K562 (cell line): ENCODE data around the gene TPCN1.

Source experiments
- CCNT2 ChIP-seq: IDR thresholded peaks from 2 replicates; pipeline ENCODE4 v1.6.1; 2011; ENCODE audit warnings: borderline replicate concordance, low read depth, mild to moderate bottlenecking, moderate library complexity, mixed read lengths, low read length; ENCODE audit not compliant: insufficient read length; ENCODE audit errors: extremely low read depth
- CTCF ChIP-seq, 3 experiments: IDR thresholded peaks in 2 of 3; conservative IDR thresholded peaks in 1 of 3; 2 replicates each; pipeline ENCODE4 v1.5.1; 2011 to 2012; ENCODE audit warnings: low read length in 3 of 3, mild to moderate bottlenecking in 3 of 3, control low read depth in 2 of 3, improper control_type of control experiment in 1 of 3, inconsistent platforms in 1 of 3, low read depth in 1 of 3, mixed read lengths in 1 of 3, moderate library complexity in 1 of 3; ENCODE audit not compliant: insufficient read depth in 2 of 3
- HSF4 ChIP-seq: fragments of 250-450 bp; sonication (Bioruptor Pico); IDR thresholded peaks from 2 replicates; pipeline ENCODE4 v2.1.2; 2022; ENCODE audit warnings: mild to moderate bottlenecking, moderate library complexity, borderline replicate concordance
- IRF9 ChIP-seq: fragments of 450-650 bp; IDR thresholded peaks from 2 replicates; pipeline ENCODE4 v1.6.1; 2016; ENCODE audit warnings: missing biosample characterization, missing genetic modification characterization
- JUND ChIP-seq, 2 experiments: IDR thresholded peaks; 2 replicates in 1 of 2; 3 replicates in 1 of 2; pipeline ENCODE4 v1.6.1; 2011; ENCODE audit warnings: borderline replicate concordance in 2 of 2, low read depth in 2 of 2, low read length in 2 of 2, improper control_type of control experiment in 1 of 2, missing biosample characterization in 1 of 2, missing genetic modification characterization in 1 of 2, missing genetic modification reagents in 1 of 2
- POLR2A ChIP-seq: fragments of 450-650 bp; conservative IDR thresholded peaks from 2 replicates; pipeline ENCODE4 v1.6.1; 2016
- RAD21 ChIP-seq, 2 experiments: fragments of 250-450 bp in 1 of 2; fragments of 450-650 bp in 1 of 2; sonication (Bioruptor Pico) in 1 of 2; formaldehyde crosslinking in 1 of 2; IDR thresholded peaks in 1 of 2; conservative IDR thresholded peaks in 1 of 2; 2 replicates each; pipeline versions ENCODE4 v1.4.0 to v1.8.0; 2020 to 2022; ENCODE audit warnings: mild to moderate bottlenecking in 2 of 2, moderate library complexity in 1 of 2
- SETDB1 ChIP-seq: IDR thresholded peaks from one replicate; pipeline ENCODE4 v1.6.1; 2012; ENCODE audit warnings: low read length, control low read depth, inconsistent platforms
- SREBF2 ChIP-seq: sonication (generic); formaldehyde crosslinking; IDR thresholded peaks from 2 replicates; pipeline ENCODE4 v1.4.0; 2020; ENCODE audit warnings: mild to moderate bottlenecking, missing genetic modification reagents
- SRF ChIP-seq, 2 experiments: fragments of 250-450, 450-650 bp in 1 of 2; sonication (Bioruptor Pico) in 1 of 2; sonication (generic) in 1 of 2; formaldehyde crosslinking; IDR thresholded peaks; 2 replicates each; pipeline versions ENCODE4 v1.5.0 to v1.5.1; 2020 to 2022; ENCODE audit warnings: mild to moderate bottlenecking in 1 of 2, missing genetic modification reagents in 1 of 2
- STAT6 ChIP-seq: sonication (generic); formaldehyde crosslinking; IDR thresholded peaks from 2 replicates; pipeline ENCODE4 v1.8.1; 2023; ENCODE audit warnings: mild to moderate bottlenecking, missing genetic modification reagents
- TAF9B ChIP-seq: fragments of 450-650 bp; IDR thresholded peaks from 2 replicates; pipeline ENCODE4 v1.6.1; 2018; ENCODE audit warnings: mild to moderate bottlenecking; ENCODE audit not compliant: partially characterized antibody
- ZSCAN29 ChIP-seq: fragments of 450-650 bp; IDR thresholded peaks from 2 replicates; pipeline ENCODE4 v1.6.1; 2017

GRCh38 chr12:113317122-113317521 is 95.9 kb downstream of the TPCN1 start:
- TF ChIP-seq JUND (IDR thresholded peaks at IDR 0.05; ENCODE audit: borderline replicate concordance, low read depth, low read length) (no peak), JUND (tag; IDR thresholded peaks at IDR 0.05; ENCODE audit: borderline replicate concordance, low read depth, low read length) (no peak), TAF9B (no peak), RAD21 (CRISPR knock-in tag; conservative IDR thresholded peaks at IDR 0.05 in 1 of 2, IDR thresholded peaks at IDR 0.05 in 1 of 2) (no peak), POLR2A (no peak), CCNT2 (no peak), SRF (CRISPR knock-in tag; IDR thresholded peaks at IDR 0.05) (no peak), STAT6 (CRISPR knock-in tag) (no peak), CTCF (IDR thresholded peaks at IDR 0.05 in 2 of 3, conservative IDR thresholded peaks at IDR 0.05 in 1 of 3; ENCODE audit: insufficient read depth in 2 of 3, low read depth in 1 of 3, low read length in 3 of 3) (no peak), IRF9 (tag) (no peak), ZSCAN29 (no peak), SREBF2 (CRISPR knock-in tag) (no peak), SETDB1 (no peak), HSF4 (CRISPR knock-in tag) (no peak)
